ENCODE data around the gene RPL35A.

DNA sequence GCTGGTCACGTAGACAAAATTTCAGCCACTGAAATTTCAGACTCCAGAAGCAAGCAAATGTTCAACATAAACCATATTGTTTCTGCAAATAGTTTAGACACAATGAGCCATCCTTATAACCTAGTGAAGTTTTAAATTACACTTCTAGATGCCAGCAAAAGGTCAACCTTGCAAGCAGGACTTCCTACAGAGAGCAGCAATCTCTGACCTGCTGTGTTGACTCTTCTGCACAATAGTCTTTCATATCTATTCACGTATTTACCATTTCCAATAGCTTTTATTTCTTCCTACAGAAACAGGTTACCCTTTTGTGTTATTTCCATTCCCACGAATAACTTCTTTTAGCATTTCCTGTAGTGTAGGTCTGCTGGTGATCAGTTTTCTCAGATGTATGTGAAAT is 20.6 kb downstream of the RPL35A start:
- TF ChIP-seq, protein P1, sequence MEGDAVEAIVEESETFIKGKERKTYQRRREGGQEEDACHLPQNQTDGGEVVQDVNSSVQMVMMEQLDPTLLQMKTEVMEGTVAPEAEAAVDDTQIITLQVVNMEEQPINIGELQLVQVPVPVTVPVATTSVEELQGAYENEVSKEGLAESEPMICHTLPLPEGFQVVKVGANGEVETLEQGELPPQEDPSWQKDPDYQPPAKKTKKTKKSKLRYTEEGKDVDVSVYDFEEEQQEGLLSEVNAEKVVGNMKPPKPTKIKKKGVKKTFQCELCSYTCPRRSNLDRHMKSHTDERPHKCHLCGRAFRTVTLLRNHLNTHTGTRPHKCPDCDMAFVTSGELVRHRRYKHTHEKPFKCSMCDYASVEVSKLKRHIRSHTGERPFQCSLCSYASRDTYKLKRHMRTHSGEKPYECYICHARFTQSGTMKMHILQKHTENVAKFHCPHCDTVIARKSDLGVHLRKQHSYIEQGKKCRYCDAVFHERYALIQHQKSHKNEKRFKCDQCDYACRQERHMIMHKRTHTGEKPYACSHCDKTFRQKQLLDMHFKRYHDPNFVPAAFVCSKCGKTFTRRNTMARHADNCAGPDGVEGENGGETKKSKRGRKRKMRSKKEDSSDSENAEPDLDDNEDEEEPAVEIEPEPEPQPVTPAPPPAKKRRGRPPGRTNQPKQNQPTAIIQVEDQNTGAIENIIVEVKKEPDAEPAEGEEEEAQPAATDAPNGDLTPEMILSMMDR (IDR thresholded peaks at IDR 0.05) = no peak
- TF ChIP-seq POLR2A (IDR thresholded peaks at IDR 0.05) = no peak
